Activated CD4-positive, alpha-beta T cell treated with anti-CD3 and anti-CD28 coated beads for 36 hours (primary cell): ENCODE results near the gene CD52. TPM values are rescaled to one million over a fixed set of nuclear protein-coding genes. Genes with fewer than 3 reads are reported as not detected.
"Not testable (repeated sequence)": the region's sequence is repeated elsewhere in the genome, so short reads cannot be mapped to it uniquely, and the experiment has no call there.

Experiments
- ATAC-seq: fragments of 200-7000 bp; cut with Tn5 transposase; one replicate; pipeline ENCODE4 v1.10.0; 2021; ENCODE audit warnings: mild to moderate bottlenecking, moderate library complexity
- CTCF ChIA-PET: fragments of 350-600 bp; sonication (Branson Sonifier 250); formaldehyde crosslinking; loops from one replicate; lab custom pipeline; 2021; ENCODE audit warnings: antibody characterized with exemption; lab: Charles Lee
- POLR2A ChIA-PET: fragments of 350-600 bp; sonication (Branson Sonifier 250); formaldehyde crosslinking; loops from one replicate; lab custom pipeline; 2021; ENCODE audit warnings: antibody characterized with exemption, inconsistent platforms; lab: Charles Lee
- DNase-seq: peaks from one replicate; pipeline ENCODE4 v3.0.0-alpha.2; 2020
- H3K27ac Mint-ChIP-seq: one replicate; pipeline ENCODE4 v1.8.0; 2021; ENCODE audit warnings: mixed read lengths
- H3K27me3 Mint-ChIP-seq: one replicate; pipeline ENCODE4 v1.8.0; 2021; ENCODE audit warnings: mixed read lengths
- H3K36me3 Mint-ChIP-seq: one replicate; pipeline ENCODE4 v1.8.0; 2021; ENCODE audit warnings: low read depth, mixed read lengths
- H3K4me1 Mint-ChIP-seq: one replicate; pipeline ENCODE4 v1.8.0; 2021; ENCODE audit warnings: mixed read lengths
- H3K4me3 Mint-ChIP-seq: one replicate; pipeline ENCODE4 v1.8.0; 2021; ENCODE audit warnings: mild to moderate bottlenecking, moderate library complexity, mixed read lengths
- H3K9me3 Mint-ChIP-seq: one replicate; pipeline ENCODE4 v1.8.0; 2021; ENCODE audit warnings: low read depth, mixed read lengths
- intact Hi-C, 2 experiments: fragments of 100-400 bp; cut with DNase I in 1 of 2; cut with micrococcal nuclease in 1 of 2; formaldehyde crosslinking; loops; one replicate each; pipeline versions ENCODE4 v1.14.2 to v1.15.1; 2022 to 2024; cut with DNase I, micrococcal nuclease
- total RNA-seq, 2 experiments: library from RNA; stranded (reverse); gene quantifications; one replicate each; pipeline ENCODE4 v1.2.3, GENCODE V29; 2021

The CD52 gene
- total RNA-seq, 2 experiments from 2014 or later: 216 to 217 TPM

DNA sequence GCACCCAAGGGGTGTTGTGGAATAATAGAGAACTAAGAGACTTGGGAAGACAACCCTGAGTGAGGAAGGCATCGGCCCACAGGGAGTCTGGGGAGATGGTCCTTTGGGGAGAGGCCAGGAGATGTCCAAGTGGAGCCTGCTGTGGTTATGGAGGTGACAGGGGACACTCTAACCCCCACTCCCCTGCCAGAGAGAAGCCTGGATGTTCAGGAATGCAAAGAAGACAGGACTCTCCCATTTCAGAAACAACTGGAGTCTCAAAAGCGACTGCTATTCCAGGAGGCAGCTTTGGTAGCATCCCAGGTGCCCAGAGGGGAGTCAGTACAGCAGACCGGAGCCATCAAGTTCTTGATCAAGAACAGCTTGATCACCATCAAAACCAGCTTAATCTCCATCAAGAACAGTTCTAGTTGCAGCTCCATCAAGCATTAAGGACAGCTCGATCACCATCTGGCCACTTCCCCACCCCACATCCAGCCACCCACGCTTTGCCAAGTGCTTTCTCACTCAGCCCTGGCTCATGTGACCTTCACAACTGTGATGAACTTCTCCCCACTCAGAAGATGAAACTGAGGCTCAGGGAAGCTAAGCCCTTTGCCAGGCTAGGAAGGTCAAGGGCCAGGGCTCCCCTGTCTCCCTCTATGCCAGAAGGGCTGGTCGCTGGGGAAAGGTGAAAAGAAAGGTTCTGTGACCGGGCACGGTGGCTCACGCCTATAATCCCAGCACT lies 743 bp downstream of the CD52 start:
- ChIA-PET POLR2A (interaction anchor here (0.5 to 3.6 kb wide), 10 partner anchors 11 to 758 kb away, joined by 3 to 25 read pairs (median 3); partner anchors contain the start of genes AUNIP, HMGN2, PDIK1L and UBXN11), CTCF (interaction anchor here (0.7 to 12.7 kb wide), 11 partner anchors 9 to 284 kb away, joined by 3 to 399 read pairs (median 4); partner anchors contain the start of genes CEP85, SH3BGRL3, UBXN11 and ZNF593)
- DNase-seq (peak; percentile 81), ATAC-seq (peak; percentile 21)
- no peaks in the 10 kb centered on the region for H3K9me3 Mint-ChIP-seq
- H3K27ac Mint-ChIP-seq: peak overlapping the region; percentile 92
- no peaks in the 10 kb centered on the region for H3K27me3 Mint-ChIP-seq
- peak overlapping the region; percentile 89 for H3K4me3 Mint-ChIP-seq
- peaks cover 75% of the 10 kb centered on the region for H3K4me1 Mint-ChIP-seq
- intact Hi-C loops: loop anchor here (1.0 to 5.0 kb wide), 4 partner anchors 11 to 281 kb away; partner anchors contain the start of genes HMGN2 (in 1 of the 2) and SH3BGRL3 (in 1 of the 2)
- peaks cover 31% of the 10 kb centered on the region for H3K36me3 Mint-ChIP-seq

DNA sequence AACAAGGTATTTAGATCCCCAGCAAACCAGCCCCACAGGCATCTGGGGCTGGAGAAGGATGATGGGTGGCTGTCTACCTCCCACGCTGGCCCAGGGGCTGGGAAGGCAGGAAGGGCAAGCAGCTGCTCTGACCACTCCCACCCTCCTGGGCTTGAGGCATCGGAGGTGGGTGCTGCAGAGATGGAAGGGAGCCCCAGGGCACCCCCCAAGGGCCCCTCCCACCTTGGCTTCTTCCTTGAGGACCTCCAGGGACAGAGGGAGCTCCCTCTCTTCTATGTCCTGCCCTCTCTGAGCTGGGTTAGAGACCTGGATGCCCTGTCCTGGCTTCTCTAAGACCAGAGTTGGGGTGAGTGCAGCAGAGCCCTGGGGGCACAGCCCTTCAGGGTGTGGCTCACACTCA lies 3.1 kb downstream of the CD52 start:
- H3K4me3 Mint-ChIP-seq: peak overlapping the region; percentile 59
- H3K27ac Mint-ChIP-seq: peak overlapping the region; percentile 96
- ChIA-PET POLR2A (interaction anchor here (1.0 to 3.6 kb wide), 3 partner anchors 36 to 40 kb away, joined by 3 to 16 read pairs (median 8); no protein-coding TSS in a partner anchor), CTCF (interaction anchor here (0.8 to 12.7 kb wide), 14 partner anchors 11 to 194 kb away, joined by 3 to 399 read pairs (median 6); partner anchors contain the start of genes CEP85, SH3BGRL3, UBXN11 and ZNF593OS)
- intact Hi-C loops: loop anchor here (1.0 to 5.0 kb wide), 14 partner anchors 14 to 216 kb away; partner anchors contain the start of genes CEP85 (in 1 of the 2), UBXN11 (in 1 of the 2) and ZNF593 (in 1 of the 2)
- ATAC-seq (no peak), DNase-seq (peak; percentile 19)
- peaks cover 56% of the 10 kb centered on the region for H3K4me1 Mint-ChIP-seq
- H3K27me3 Mint-ChIP-seq: no peaks in the 10 kb centered on the region
- H3K36me3 Mint-ChIP-seq: peaks cover 31% of the 10 kb centered on the region
- H3K9me3 Mint-ChIP-seq: no peaks in the 10 kb centered on the region

DNA sequence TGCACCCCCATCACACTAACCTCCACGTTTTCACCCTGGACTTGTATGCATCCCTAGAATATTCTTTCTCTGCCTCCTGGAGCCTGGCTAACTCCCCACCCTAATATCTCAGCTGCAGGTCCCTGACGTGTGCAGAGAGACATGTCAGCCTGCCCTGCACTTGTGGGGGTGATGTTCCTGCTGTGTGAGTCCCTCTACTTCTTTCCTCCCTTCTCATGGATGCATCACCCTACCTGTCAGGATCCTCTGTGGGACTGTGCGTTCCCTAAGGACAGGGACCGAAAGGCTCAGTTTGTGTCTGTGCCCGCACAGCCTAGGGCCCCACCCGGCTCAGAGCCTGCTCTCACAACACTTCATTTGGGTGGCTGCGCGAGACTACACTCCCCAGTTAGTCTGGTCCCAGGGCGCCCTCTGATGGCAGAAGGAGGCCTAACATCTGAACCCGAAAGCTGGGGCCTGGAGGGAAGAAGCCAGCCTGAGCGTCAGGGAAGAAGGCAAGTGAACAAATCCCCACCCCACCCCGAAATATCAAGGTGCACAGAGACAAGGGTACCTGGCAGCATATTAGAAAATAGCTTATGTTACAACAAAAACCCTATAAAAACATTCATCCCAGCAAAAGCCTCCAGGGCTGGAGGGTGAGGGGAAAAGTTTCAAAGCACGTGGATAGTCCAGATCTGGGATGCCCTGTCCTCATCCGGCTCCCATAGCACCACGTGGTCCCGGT lies 3.7 kb downstream of the CD52 start:
- peak overlapping the region; percentile 96 for H3K27ac Mint-ChIP-seq
- peaks cover 31% of the 10 kb centered on the region for H3K36me3 Mint-ChIP-seq
- intact Hi-C loops: loop anchor here (1.0 to 5.0 kb wide), 14 partner anchors 15 to 217 kb away; partner anchors contain the start of genes CEP85 (in 1 of the 2), UBXN11 (in 1 of the 2) and ZNF593 (in 1 of the 2)
- H3K4me3 Mint-ChIP-seq: peak overlapping the region; percentile 59
- no peaks in the 10 kb centered on the region for H3K9me3 Mint-ChIP-seq
- H3K27me3 Mint-ChIP-seq: no peaks in the 10 kb centered on the region
- H3K4me1 Mint-ChIP-seq: peaks cover 51% of the 10 kb centered on the region
- DNase-seq (peak; percentile 97), ATAC-seq (peak; percentile 62)
- CTCF ChIA-PET: interaction anchor here (0.6 to 12.7 kb wide), 28 partner anchors 12 to 504 kb away, joined by 3 to 399 read pairs (median 4); partner anchors contain the start of genes CATSPER4, CEP85, SH3BGRL3 and UBXN11
- POLR2A ChIA-PET: interaction anchor here (1.0 to 1.3 kb wide), 2 partner anchors 37 to 39 kb away, joined by 3 to 8 read pairs; no protein-coding TSS in a partner anchor

DNA sequence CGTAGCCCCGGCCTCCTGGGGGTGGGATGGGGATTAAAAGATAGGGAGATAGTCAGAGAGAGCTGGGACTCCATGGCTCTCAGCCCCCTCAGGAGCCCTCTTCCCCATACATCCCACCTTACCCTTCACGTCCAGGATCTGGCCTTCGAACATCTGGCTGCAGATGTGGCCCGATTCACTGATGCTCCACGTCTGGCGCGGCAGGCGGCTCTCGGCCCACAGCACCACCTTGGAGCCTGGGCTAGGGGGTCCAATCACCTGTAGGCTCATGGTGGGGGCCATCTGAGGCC lies 4.2 kb downstream of the CD52 start:
- CTCF ChIA-PET: interaction anchor here (0.6 to 12.7 kb wide), 26 partner anchors 12 to 504 kb away, joined by 3 to 399 read pairs (median 4); partner anchors contain the start of genes CATSPER4, CEP85, SH3BGRL3 and UBXN11
- peak overlapping the region; percentile 96 for H3K27ac Mint-ChIP-seq

DNA sequence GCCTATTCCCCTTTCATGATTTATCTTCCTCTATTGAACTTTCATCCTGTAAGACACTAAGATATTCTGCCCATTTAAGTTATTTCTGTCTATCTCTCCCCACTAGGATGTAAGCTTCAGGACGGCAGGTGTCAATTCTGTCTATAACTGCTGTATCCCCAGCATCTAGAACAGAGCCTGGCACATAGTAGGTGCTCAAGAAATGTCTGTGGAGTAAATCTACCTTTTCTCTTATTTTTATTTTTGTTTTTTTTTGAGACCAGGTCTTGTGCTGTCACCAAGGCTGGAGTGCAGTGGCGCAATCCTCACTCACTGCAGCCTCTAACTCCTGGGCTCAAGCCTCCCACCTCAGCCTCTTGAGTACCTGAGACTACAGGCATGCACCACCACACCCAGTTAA lies 5.6 kb downstream of the CD52 start:
- no peaks in the 10 kb centered on the region for H3K9me3 Mint-ChIP-seq
- DNase-seq: no peak
- peak overlapping the region; percentile 34 for H3K27ac Mint-ChIP-seq
- H3K4me1 Mint-ChIP-seq: peaks cover 35% of the 10 kb centered on the region
- peaks cover 31% of the 10 kb centered on the region for H3K36me3 Mint-ChIP-seq
- no peak for ATAC-seq
- H3K27me3 Mint-ChIP-seq: no peaks in the 10 kb centered on the region
- no peak overlapping the region for H3K4me3 Mint-ChIP-seq
- CTCF ChIA-PET: interaction anchor here (0.7 to 12.7 kb wide), 3 partner anchors 41 to 236 kb away, joined by 3 to 399 read pairs (median 4); partner anchors contain the start of gene SH3BGRL3
- POLR2A ChIA-PET: no interaction called here
- intact Hi-C loops: loop anchor here in 1 of 2 experiments (5.0 kb wide), 1 partner anchor 69 kb away; no protein-coding TSS in a partner anchor

More for the DNA sequence above, 4.2 kb downstream of the CD52 start:
- Mint-ChIP-seq H3K36me3 (peaks cover 31% of the 10 kb centered on the region), H3K4me1 (peaks cover 45% of the 10 kb centered on the region), H3K27me3 (no peaks in the 10 kb centered on the region), H3K9me3 (no peaks in the 10 kb centered on the region), H3K4me3 (no peak overlapping the region)
- no peak for DNase-seq
- intact Hi-C loops: loop anchor here in 1 of 2 experiments (5.0 kb wide), 1 partner anchor 70 kb away; no protein-coding TSS in a partner anchor
- POLR2A ChIA-PET: interaction anchor here (1.0 to 1.3 kb wide), 2 partner anchors 37 to 39 kb away, joined by 3 to 8 read pairs; no protein-coding TSS in a partner anchor
- ATAC-seq: no peak

DNA sequence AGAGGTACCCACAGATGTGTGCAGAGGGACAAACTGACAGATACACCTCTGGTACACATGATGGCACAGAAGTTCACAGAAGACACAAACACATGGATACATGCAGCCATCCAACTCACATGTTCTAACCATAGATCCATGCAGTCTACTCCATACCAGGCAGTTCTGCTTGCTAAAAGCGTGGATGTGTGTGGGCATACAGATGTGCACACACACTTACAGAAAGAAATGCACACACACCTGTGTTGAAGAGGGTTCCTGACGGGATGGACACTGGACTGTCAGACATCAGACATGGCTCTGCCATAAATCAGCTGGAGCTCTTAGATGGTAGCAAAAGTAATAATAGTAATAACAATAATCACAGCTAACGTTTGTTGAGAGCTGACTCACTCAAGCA lies 6.8 kb downstream of the CD52 start:
- ChIA-PET CTCF (interaction anchor here (12.7 kb wide), 1 partner anchor 43 kb away, joined by 399 read pairs; the partner anchor contains the start of gene SH3BGRL3), POLR2A (no interaction called here)
- intact Hi-C loops: loop anchor here in 1 of 2 experiments (5.0 kb wide), 1 partner anchor 68 kb away; no protein-coding TSS in a partner anchor
- DNase-seq (no peak), ATAC-seq (no peak)
- Mint-ChIP-seq H3K4me1 (peaks cover 30% of the 10 kb centered on the region), H3K36me3 (peaks cover 24% of the 10 kb centered on the region), H3K4me3 (no peak overlapping the region), H3K9me3 (no peaks in the 10 kb centered on the region), H3K27ac (no peak overlapping the region), H3K27me3 (no peaks in the 10 kb centered on the region)

DNA sequence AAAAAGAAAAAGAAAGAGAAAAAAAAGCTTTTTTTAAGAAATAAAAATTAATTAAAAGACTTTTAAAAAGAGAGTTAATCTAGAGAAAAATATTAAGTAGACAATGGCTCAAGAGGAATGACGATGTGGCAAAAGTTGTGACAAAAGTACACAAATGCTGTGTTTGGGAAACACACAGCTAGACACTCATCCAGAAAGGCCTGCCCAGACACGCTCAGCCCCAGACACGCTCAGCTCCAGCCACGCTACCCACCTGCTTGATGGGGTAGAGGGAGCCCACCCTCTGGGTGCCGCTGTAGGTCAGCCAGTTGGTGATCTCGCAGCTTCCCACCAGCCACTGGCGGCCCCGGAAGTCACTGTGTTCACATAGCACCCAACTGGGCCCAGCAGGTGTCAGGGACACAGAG lies 10.2 kb downstream of the CD52 start:
- CTCF ChIA-PET: interaction anchor here (0.6 to 1.4 kb wide), 3 partner anchors 21 to 290 kb away, joined by 4 read pairs; no protein-coding TSS in a partner anchor

DNA sequence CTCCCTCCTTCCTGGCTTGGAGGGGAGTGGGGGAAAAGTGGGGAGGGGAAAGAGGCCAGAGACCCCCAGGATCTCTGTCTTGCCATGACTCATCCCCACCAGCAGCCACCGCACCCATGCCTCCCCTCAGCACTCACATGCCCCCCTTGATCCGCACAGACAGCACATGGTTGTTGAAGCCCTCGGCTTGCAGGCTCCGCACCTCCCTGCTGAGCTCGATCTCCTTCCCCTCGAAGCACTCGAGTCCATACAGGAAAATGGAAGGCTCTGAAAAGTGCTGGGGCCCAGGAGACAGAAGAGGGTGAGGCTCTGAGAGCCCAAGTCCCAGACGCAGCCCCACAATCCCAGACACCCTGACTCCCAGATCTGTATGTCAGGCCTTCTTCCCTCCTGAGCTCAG lies 10.8 kb downstream of the CD52 start:
- intact Hi-C loops: no loop called here

More for the DNA sequence above, 10.2 kb downstream of the CD52 start:
- H3K4me3 Mint-ChIP-seq: no peak overlapping the region
- intact Hi-C loops: no loop called here
- H3K4me1 Mint-ChIP-seq: peaks cover 3% of the 10 kb centered on the region
- H3K27ac Mint-ChIP-seq: no peak overlapping the region
- no peaks in the 10 kb centered on the region for H3K27me3 Mint-ChIP-seq
- POLR2A ChIA-PET: interaction anchor here (0.6 to 0.7 kb wide), 2 partner anchors 128 to 213 kb away, joined by 4 to 6 read pairs; no protein-coding TSS in a partner anchor
- peaks cover under 1% of the 10 kb centered on the region for H3K36me3 Mint-ChIP-seq
- no peak for DNase-seq
- no peaks in the 10 kb centered on the region for H3K9me3 Mint-ChIP-seq
- ATAC-seq: no peak

DNA sequence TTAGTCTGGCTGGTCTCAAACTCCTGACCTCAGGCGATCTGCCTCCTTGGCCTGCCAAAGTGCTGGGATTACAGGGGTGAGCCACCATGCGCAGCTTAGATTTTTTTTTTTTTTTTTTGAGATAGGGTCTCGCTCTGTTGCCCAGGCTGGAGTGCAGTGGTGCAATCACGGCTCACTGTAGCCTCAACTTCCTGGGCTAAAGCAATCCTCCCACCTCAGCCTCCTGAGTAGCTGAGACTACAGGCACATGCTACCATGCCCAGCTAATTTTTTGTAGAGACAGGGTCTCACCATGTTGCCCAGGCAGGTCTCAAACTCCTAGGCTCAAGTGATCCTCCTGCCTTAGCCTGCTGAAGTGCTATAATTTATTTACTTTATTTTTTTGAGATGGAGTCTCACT lies 11.6 kb downstream of the CD52 start:
- POLR2A ChIA-PET: interaction anchor here (0.5 kb wide), 1 partner anchor 437 kb away, joined by 3 read pairs; no protein-coding TSS in a partner anchor

More for the DNA sequence above, 10.8 kb downstream of the CD52 start:
- Mint-ChIP-seq H3K36me3 (no peaks in the 10 kb centered on the region), H3K27me3 (no peaks in the 10 kb centered on the region), H3K4me1 (no peaks in the 10 kb centered on the region), H3K27ac (no peak overlapping the region), H3K4me3 (no peak overlapping the region), H3K9me3 (no peaks in the 10 kb centered on the region)
- CTCF ChIA-PET: interaction anchor here (1.4 kb wide), 1 partner anchor 36 kb away, joined by 4 read pairs; no protein-coding TSS in a partner anchor
- no peak for ATAC-seq
- POLR2A ChIA-PET: interaction anchor here (0.7 kb wide), 1 partner anchor 214 kb away, joined by 6 read pairs; no protein-coding TSS in a partner anchor
- DNase-seq: no peak

DNA sequence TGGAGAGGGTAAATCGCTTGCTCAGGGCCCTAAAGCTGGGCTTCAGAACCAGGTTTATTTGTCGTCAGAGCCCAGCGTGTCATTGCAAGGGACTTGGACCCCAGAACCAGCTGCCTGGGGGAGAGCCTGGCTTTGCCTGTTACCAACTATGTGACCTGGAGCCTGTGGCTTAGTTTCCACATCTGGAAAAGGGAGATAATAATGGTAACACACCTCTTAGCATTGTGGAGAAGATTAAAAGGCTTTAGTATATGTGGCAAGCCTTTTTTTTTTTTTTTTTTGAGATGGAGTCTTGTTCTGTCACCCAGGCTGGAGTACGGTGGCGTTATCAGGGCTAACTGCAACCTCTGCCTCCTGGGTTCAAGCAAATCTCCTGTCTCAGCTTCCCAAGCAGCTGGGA lies 12.5 kb downstream of the CD52 start:
- intact Hi-C loops: no loop called here
- Mint-ChIP-seq H3K4me3 (no peak overlapping the region), H3K36me3 (no peaks in the 10 kb centered on the region), H3K27me3 (no peaks in the 10 kb centered on the region), H3K27ac (no peak overlapping the region), H3K9me3 (no peaks in the 10 kb centered on the region), H3K4me1 (no peaks in the 10 kb centered on the region)
- DNase-seq (no peak), ATAC-seq (no peak)
- CTCF ChIA-PET: interaction anchor here (0.7 to 1.2 kb wide), 2 partner anchors 54 to 333 kb away, joined by 4 read pairs; no protein-coding TSS in a partner anchor
- POLR2A ChIA-PET: no interaction called here

More for the DNA sequence above, 11.6 kb downstream of the CD52 start:
- intact Hi-C loops, ATAC-seq, H3K27ac Mint-ChIP-seq, H3K4me3 Mint-ChIP-seq, H3K27me3 Mint-ChIP-seq, H3K36me3 Mint-ChIP-seq, DNase-seq, H3K9me3 Mint-ChIP-seq, H3K4me1 Mint-ChIP-seq: not testable (repeated sequence)
- CTCF ChIA-PET: interaction anchor here (1.4 kb wide), 1 partner anchor 35 kb away, joined by 4 read pairs; no protein-coding TSS in a partner anchor
